Esophagus muscularis mucosa (tissue), 4 donors: ENCODE data around the gene ATP8B1. TPM values are rescaled to one million over a fixed set of nuclear protein-coding genes. Genes with fewer than 3 reads are reported as not detected.
A peak's percentile ranks its signal among the peaks of the same experiment; 100 is the strongest.

Source experiments
- DNase-seq: peaks from one replicate; pipeline ENCODE4 v3.0.0-alpha.2; 2017; ENCODE audit errors: extremely low spot score
- H3K27ac ChIP-seq, 4 donors: fragments of 200-600 bp; sonication (generic); replicated peaks in 1 of 4; 1 replicate in 3 of 4; 2 replicates in 1 of 4; pipeline ENCODE4 v1.5.1; 2016 to 2019; ENCODE audit warnings: mild to moderate bottlenecking in 1 of 4
- H3K27me3 ChIP-seq, 4 donors: fragments of 200-600 bp; sonication (generic); one replicate each; pipeline versions ENCODE4 v1.5.1 to v1.6.0; 2016 to 2019
- H3K36me3 ChIP-seq, 4 donors: fragments of 200-600 bp; sonication (generic); one replicate each; pipeline ENCODE4 v1.5.1; 2016 to 2019
- H3K4me1 ChIP-seq, 4 donors: fragments of 200-600 bp; sonication (generic); one replicate each; pipeline ENCODE4 v1.5.1; 2016 to 2019
- H3K4me3 ChIP-seq, 4 donors: fragments of 200-600 bp; sonication (generic); 1 replicate in 2 of 4; 2 replicates in 2 of 4; pipeline ENCODE4 v1.5.1; 2016 to 2019; ENCODE audit warnings: mild to moderate bottlenecking in 4 of 4, moderate library complexity in 1 of 4
- H3K9me3 ChIP-seq, 4 donors: fragments of 200-600 bp; sonication (generic); 1 replicate in 3 of 4; 2 replicates in 1 of 4; pipeline ENCODE4 v1.5.1; 2016 to 2019
- EP300 ChIP-seq: sonication (generic); formaldehyde crosslinking; IDR thresholded peaks from one replicate; pipeline ENCODE4 v1.6.1; 2017; ENCODE audit warnings: antibody characterized with exemption
- POLR2A ChIP-seq: fragments of 450-650 bp; IDR thresholded peaks from one replicate; pipeline ENCODE4 v1.6.1; 2017; ENCODE audit warnings: antibody characterized with exemption, moderate library complexity, mild to moderate bottlenecking, low read depth
- POLR2AphosphoS5 ChIP-seq, 2 donors: sonication (generic); formaldehyde crosslinking; IDR thresholded peaks; one replicate each; pipeline ENCODE4 v1.6.1; 2017; ENCODE audit warnings: antibody characterized with exemption in 2 of 2
- WGBS: methylation state at CpG from one replicate; pipeline ENCODE4 v1.1.5; 2018; 5-methylcytosine and 5-hydroxymethylcytosine counted together
- intact Hi-C: fragments of 100-400 bp; cut with DNase I; formaldehyde crosslinking; loops from one replicate; pipeline ENCODE4 v1.15.1; 2023
- total RNA-seq, 4 donors: library from RNA; depleted of rRNA; stranded (reverse); fragments of >200 nt; gene quantifications; one replicate each; pipeline versions ENCODE4 v1.1.0 to v1.2.1, GENCODE V29; 2016
- TF ChIP-seq, protein P1 (sequence below), 3 experiments: fragments of 200-600 bp in 2 of 3; fragments of 450-650 bp in 1 of 3; sonication (generic) in 2 of 3; IDR thresholded peaks; one replicate each; pipeline ENCODE4 v1.5.1; 2017 to 2019; ENCODE audit warnings: antibody characterized with exemption in 3 of 3, mild to moderate bottlenecking in 2 of 3, moderate library complexity in 1 of 3

Gene ATP8B1
- total RNA-seq, 4 donors from 2014 or later, result 18.3 to 21.9 (median 19.6) TPM

DNA sequence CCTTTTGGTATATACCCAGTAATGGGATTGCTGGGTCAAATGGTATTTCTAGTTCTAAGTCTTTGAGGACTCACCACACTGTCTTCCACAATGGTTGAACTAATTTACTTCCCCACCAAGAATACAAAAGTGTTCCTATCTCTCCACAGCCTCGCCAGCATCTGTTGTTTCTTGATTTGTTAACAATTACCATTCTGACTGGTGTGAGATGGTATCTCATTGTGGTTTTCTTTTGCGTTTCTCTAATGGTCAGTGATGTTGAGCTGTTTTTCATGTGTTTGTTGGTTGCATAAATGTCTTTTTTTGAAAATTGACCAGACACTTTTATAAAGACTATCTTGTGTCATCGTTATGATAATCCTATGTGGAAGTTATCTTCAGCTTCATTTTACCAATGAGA, 16.0 kb upstream of the ATP8B1 start:
- peak overlapping the region; percentile 29 to 69 (median 53) for H3K27ac ChIP-seq
- TF ChIP-seq POLR2A (no peak), EP300 (no peak), POLR2AphosphoS5 (IDR thresholded peaks at IDR 0.05) (no peak)
- TF ChIP-seq, protein P1, sequence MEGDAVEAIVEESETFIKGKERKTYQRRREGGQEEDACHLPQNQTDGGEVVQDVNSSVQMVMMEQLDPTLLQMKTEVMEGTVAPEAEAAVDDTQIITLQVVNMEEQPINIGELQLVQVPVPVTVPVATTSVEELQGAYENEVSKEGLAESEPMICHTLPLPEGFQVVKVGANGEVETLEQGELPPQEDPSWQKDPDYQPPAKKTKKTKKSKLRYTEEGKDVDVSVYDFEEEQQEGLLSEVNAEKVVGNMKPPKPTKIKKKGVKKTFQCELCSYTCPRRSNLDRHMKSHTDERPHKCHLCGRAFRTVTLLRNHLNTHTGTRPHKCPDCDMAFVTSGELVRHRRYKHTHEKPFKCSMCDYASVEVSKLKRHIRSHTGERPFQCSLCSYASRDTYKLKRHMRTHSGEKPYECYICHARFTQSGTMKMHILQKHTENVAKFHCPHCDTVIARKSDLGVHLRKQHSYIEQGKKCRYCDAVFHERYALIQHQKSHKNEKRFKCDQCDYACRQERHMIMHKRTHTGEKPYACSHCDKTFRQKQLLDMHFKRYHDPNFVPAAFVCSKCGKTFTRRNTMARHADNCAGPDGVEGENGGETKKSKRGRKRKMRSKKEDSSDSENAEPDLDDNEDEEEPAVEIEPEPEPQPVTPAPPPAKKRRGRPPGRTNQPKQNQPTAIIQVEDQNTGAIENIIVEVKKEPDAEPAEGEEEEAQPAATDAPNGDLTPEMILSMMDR (IDR thresholded peaks at IDR 0.05), result no peak
- H3K4me3 ChIP-seq, result no peak overlapping the region
- WGBS, result 76% methylated on average over 3 of the region's 3 CpGs
- intact Hi-C loops, result loop anchor here (10.0 kb wide), 1 partner anchor 194 kb away; the partner anchor contains the start of gene NARS1
- peaks cover 9 to 20% (median 18%) of the 10 kb centered on the region in 4 donors for H3K4me1 ChIP-seq
- no peaks in the 10 kb centered on the region for H3K9me3 ChIP-seq
- DNase-seq, result no peak
- no peaks in the 10 kb centered on the region for H3K27me3 ChIP-seq
- H3K36me3 ChIP-seq, result no peaks in the 10 kb centered on the region

DNA sequence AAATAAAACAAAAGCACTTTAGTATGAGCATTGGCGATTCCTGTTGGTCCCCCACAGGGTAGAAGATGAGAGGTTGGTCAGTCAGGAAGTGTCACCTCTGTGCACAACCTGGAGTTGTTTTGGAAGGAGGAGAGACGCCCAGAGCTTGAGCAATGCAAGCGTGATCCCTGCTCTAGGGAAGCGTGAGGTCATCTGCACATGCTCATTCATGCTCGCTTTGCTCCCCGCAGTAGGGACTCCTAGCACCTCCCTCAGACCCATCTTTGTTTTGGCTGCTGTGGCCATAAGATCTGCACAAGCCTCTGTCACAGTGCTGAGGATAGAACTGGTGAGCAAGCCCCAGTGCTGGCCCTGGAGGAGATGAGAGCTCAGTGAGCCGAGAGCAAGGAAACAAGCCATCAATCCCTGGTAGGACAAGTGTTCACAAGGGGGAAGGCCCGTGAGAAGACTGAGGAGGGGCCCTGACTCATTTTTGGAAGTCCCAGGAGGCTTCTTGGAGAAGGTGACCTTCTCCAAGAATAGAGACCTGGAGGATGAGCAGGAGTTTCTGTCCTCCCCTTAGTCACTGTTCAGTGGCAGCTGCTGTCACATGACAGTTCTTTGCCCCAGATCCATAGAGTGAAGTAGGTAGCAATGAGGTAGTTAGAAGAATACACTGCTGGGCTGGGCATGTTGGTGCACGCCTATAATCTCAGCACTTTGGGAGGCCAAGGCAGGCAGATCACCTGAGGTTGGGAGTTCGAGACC, 13.3 kb upstream of the ATP8B1 start:
- intact Hi-C loops, result loop anchor here (10.0 kb wide), 1 partner anchor 192 kb away; the partner anchor contains the start of gene NARS1
- Histone ChIP-seq H3K4me3 (no peak overlapping the region), H3K36me3 (no peaks in the 10 kb centered on the region), H3K27ac (no peak overlapping the region), H3K27me3 (no peaks in the 10 kb centered on the region), H3K4me1 (peaks cover 9 to 34% (median 22%) of the 10 kb centered on the region in 4 donors), H3K9me3 (peaks cover 0 to 12% (median 10%) of the 10 kb centered on the region in 4 donors)
- TF ChIP-seq EP300, result no peak
- TF ChIP-seq, protein P1 (IDR thresholded peaks at IDR 0.05), result no peak
- TF ChIP-seq POLR2A, result no peak
- TF ChIP-seq POLR2AphosphoS5 (IDR thresholded peaks at IDR 0.05), result no peak
- DNase-seq, result no peak
- whole genome bisulfite sequencing, result 78% methylated on average over 10 of the region's 10 CpGs

DNA sequence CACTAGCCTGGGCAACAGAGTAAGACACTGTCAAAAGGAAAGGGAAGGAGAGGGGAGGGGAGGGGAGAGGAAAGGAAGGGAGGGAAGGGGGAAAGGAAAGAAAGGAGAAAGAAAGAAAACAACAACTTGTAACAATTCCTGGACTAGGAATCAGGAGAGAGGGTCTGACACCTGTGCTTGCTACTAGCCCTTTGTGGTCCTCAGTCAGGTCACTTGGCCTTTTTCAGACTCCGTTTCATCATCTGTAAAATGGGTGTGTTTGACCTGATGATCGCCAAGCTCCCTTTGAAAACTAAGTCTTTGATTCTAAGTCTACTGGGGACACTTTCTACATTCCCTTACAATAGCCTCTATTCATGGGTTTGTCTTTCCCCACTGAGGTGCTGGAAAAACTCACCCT, 11.4 kb upstream of the ATP8B1 start:
- Histone ChIP-seq H3K9me3 (peaks cover 0 to 12% (median 10%) of the 10 kb centered on the region in 4 donors), H3K36me3 (no peaks in the 10 kb centered on the region), H3K27me3 (no peaks in the 10 kb centered on the region), H3K4me1 (peaks cover 4 to 20% (median 9%) of the 10 kb centered on the region in 4 donors), H3K27ac (no peak overlapping the region), H3K4me3 (no peak overlapping the region)
- DNase-seq, result no peak
- TF ChIP-seq POLR2AphosphoS5 (IDR thresholded peaks at IDR 0.05) (no peak), POLR2A (no peak), EP300 (no peak)
- TF ChIP-seq, protein P1 (IDR thresholded peaks at IDR 0.05), result no peak
- 93% methylated on average over 2 of the region's 2 CpGs for WGBS
- intact Hi-C loops, result loop anchor here (10.0 kb wide), 1 partner anchor 190 kb away; the partner anchor contains the start of gene NARS1

DNA sequence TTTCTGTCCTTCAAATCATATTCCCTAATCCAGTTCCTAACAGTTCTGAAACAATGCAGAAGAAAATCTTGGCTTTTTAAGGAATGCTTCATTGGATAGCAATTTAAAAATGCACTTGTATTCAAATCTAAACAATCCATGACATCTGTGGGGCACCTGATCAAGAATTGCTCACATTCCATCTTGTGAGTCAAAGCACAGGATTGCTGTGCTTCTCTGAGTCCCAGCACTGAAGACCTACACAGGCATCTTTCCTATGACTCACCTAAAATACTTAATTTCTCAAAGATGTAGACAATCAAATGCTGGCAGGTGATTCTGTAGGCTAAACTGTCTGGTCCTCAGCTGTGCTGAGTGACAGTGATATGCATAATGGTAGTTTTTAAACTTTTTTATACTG, 10.1 kb upstream of the ATP8B1 start:
- no peaks in the 10 kb centered on the region for H3K36me3 ChIP-seq
- H3K27ac ChIP-seq, result peak overlapping the region; percentile 43 to 63 (median 56)
- no peak overlapping the region for H3K4me3 ChIP-seq
- TF ChIP-seq POLR2A (no peak), POLR2AphosphoS5 (IDR thresholded peaks at IDR 0.05) (peak; percentile 49 to 71)
- H3K27me3 ChIP-seq, result no peaks in the 10 kb centered on the region
- H3K4me1 ChIP-seq, result peaks cover 7 to 18% (median 15%) of the 10 kb centered on the region in 4 donors
- H3K9me3 ChIP-seq, result peaks cover 0 to 12% (median 10%) of the 10 kb centered on the region in 4 donors
- DNase-seq, result no peak
- intact Hi-C loops, result loop anchor here (10.0 kb wide), 1 partner anchor 188 kb away; the partner anchor contains the start of gene NARS1

DNA sequence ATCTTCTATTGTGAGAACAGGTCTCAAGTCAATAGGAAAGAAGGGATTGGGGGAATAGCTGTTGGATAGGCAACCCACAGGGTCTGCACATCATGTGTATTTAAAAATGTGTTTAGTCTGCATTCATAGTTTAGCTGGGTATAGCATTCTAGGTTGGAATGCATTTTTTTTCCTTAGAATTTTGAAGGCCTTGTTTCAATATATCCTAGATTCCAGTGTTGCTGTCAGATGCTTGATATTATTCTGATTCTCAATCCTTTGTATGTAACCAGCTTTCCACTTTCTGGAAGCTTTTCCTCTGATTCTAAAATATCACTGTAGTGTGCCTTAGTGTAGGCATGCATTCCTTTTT, 9.0 kb upstream of the ATP8B1 start:
- TF ChIP-seq, protein P1 (IDR thresholded peaks at IDR 0.05), result no peak
- TF ChIP-seq POLR2A (no peak), POLR2AphosphoS5 (IDR thresholded peaks at IDR 0.05) (no peak), EP300 (no peak)
- no peaks in the 10 kb centered on the region for H3K36me3 ChIP-seq
- H3K9me3 ChIP-seq, result peaks cover 0 to 12% (median 10%) of the 10 kb centered on the region in 4 donors
- no peak overlapping the region for H3K27ac ChIP-seq
- no peaks in the 10 kb centered on the region for H3K27me3 ChIP-seq
- intact Hi-C loops, result loop anchor here (10.0 kb wide), 1 partner anchor 187 kb away; the partner anchor contains the start of gene NARS1
- peaks cover 17 to 29% (median 25%) of the 10 kb centered on the region in 4 donors for H3K4me1 ChIP-seq
- no peak overlapping the region for H3K4me3 ChIP-seq
- DNase-seq, result no peak
